Neural cell (in vitro differentiated cells): Measurements from ENCODE around the gene TCF12. TPM values are rescaled to one million over a fixed set of nuclear protein-coding genes. Genes with fewer than 3 reads are reported as not detected.
"Not testable (repeated sequence)": the region's sequence is repeated elsewhere in the genome, so short reads cannot be mapped to it uniquely, and the experiment has no call there.

Experiments
- H2AFZ ChIP-seq: fragments of 200-600, 300-800 bp; sonication (generic), shearing (Covaris generic); 2 replicates; pipeline ENCODE4 v1.6.0; 2014; ENCODE audit warnings: low read depth, mild to moderate bottlenecking, antibody characterized with exemption, low read length, moderate library complexity
- H3F3A ChIP-seq: fragments of 200-600 bp; shearing (Covaris generic); 2 replicates; pipeline ENCODE4 v1.6.1; 2016; ENCODE audit warnings: mild to moderate bottlenecking, moderate library complexity, mixed read lengths, antibody characterized with exemption, low read length; ENCODE audit not compliant: insufficient read depth, poor library complexity, severe bottlenecking
- H3K27ac ChIP-seq: fragments of 200-600, 300-800 bp; sonication (generic), shearing (Covaris generic); 2 replicates; pipeline ENCODE4 v1.5.1; 2014; ENCODE audit warnings: mild to moderate bottlenecking, low read length, moderate library complexity
- H3K27me3 ChIP-seq: fragments of 300-800, 200-600 bp; sonication (generic), shearing (Covaris generic); 2 replicates; pipeline ENCODE4 v1.6.0; 2014; ENCODE audit warnings: mild to moderate bottlenecking, low read depth, low read length, moderate library complexity; ENCODE audit not compliant: insufficient read depth
- H3K36me3 ChIP-seq: fragments of 300-800, 200-600 bp; sonication (generic), shearing (Covaris generic); 2 replicates; pipeline ENCODE4 v1.5.1; 2014; ENCODE audit warnings: mild to moderate bottlenecking, antibody characterized with exemption, low read length, moderate library complexity; ENCODE audit not compliant: insufficient read depth
- H3K4me2 ChIP-seq: fragments of 300-800, 200-600 bp; sonication (generic), shearing (Covaris generic); 2 replicates; pipeline ENCODE4 v1.6.0; 2014; ENCODE audit warnings: mild to moderate bottlenecking, low read length
- H3K4me3 ChIP-seq: fragments of 300-800, 200-600 bp; sonication (generic), shearing (Covaris generic); 2 replicates; pipeline ENCODE4 v1.5.1; 2014; ENCODE audit warnings: mild to moderate bottlenecking, low read length, moderate library complexity
- H3K79me2 ChIP-seq: fragments of 200-600 bp; shearing (Covaris generic); replicated peaks from 2 replicates; pipeline ENCODE4 v1.6.0; 2014; ENCODE audit warnings: mild to moderate bottlenecking, low read length, moderate library complexity; ENCODE audit not compliant: insufficient read depth
- H3K9ac ChIP-seq: fragments of 300-800, 200-600 bp; sonication (generic), shearing (Covaris generic); 2 replicates; pipeline ENCODE4 v1.6.1; 2016; ENCODE audit warnings: mild to moderate bottlenecking, low read length, mixed read lengths
- H3K9me2 ChIP-seq: fragments of 200-600 bp; shearing (Covaris generic); 2 replicates; pipeline ENCODE4 v1.6.1; 2016; ENCODE audit warnings: mild to moderate bottlenecking, low read length, mixed read lengths; ENCODE audit not compliant: insufficient read depth
- H3K9me3 ChIP-seq: fragments of 200-600, 300-800 bp; sonication (generic), shearing (Covaris generic); 2 replicates; pipeline ENCODE4 v1.6.1; 2016; ENCODE audit warnings: mild to moderate bottlenecking, mixed run types, low read length, moderate library complexity, mixed read lengths
- H4K20me1 ChIP-seq: fragments of 200-600 bp; shearing (Covaris generic); 2 replicates; pipeline ENCODE4 v1.6.1; 2016; ENCODE audit warnings: mild to moderate bottlenecking, mixed run types; ENCODE audit not compliant: insufficient read depth
- CTCF ChIP-seq: fragments of 450-650 bp; IDR thresholded peaks from 2 replicates; pipeline ENCODE4 v1.5.1; 2014; ENCODE audit warnings: antibody characterized with exemption, mild to moderate bottlenecking, moderate library complexity; ENCODE audit not compliant: poor library complexity, severe bottlenecking
- EP300 ChIP-seq: fragments of 450-650 bp; conservative IDR thresholded peaks from 2 replicates; pipeline ENCODE4 v1.6.1; 2014; ENCODE audit warnings: antibody characterized with exemption, mild to moderate bottlenecking, moderate library complexity; ENCODE audit not compliant: poor library complexity, severe bottlenecking
- EZH2 ChIP-seq: fragments of 200-600, 300-800 bp; shearing (Covaris generic), sonication (generic); IDR thresholded peaks from 2 replicates; pipeline ENCODE4 v1.6.1; 2014; ENCODE audit warnings: antibody characterized with exemption, low read length, borderline replicate concordance, mild to moderate bottlenecking; ENCODE audit not compliant: insufficient read depth, poor library complexity, severe bottlenecking
- MXI1 ChIP-seq: fragments of 450-650 bp; conservative IDR thresholded peaks from 2 replicates; pipeline ENCODE4 v1.6.1; 2014; ENCODE audit warnings: antibody characterized with exemption, mild to moderate bottlenecking; ENCODE audit not compliant: poor library complexity, severe bottlenecking
- POLR2AphosphoS5 ChIP-seq: IDR thresholded peaks from 2 replicates; pipeline ENCODE4 v1.6.1; 2012
- RAD21 ChIP-seq: fragments of 450-650 bp; conservative IDR thresholded peaks from 2 replicates; pipeline ENCODE4 v1.6.1; 2014; ENCODE audit warnings: antibody characterized with exemption, mild to moderate bottlenecking, moderate library complexity
- REST ChIP-seq: IDR thresholded peaks from 2 replicates; pipeline ENCODE4 v1.6.1; 2012; ENCODE audit warnings: borderline replicate concordance
- SMC3 ChIP-seq: fragments of 450-650 bp; conservative IDR thresholded peaks from 2 replicates; pipeline ENCODE4 v1.6.1; 2014; ENCODE audit warnings: antibody characterized with exemption, mild to moderate bottlenecking, moderate library complexity; ENCODE audit not compliant: poor library complexity
- TAF1 ChIP-seq: IDR thresholded peaks from 2 replicates; pipeline ENCODE4 v1.6.1; 2012; ENCODE audit warnings: low read depth
- polyA plus RNA-seq: library from polyadenylated mRNA; depleted of rRNA; stranded (reverse); fragments of >200 nt; gene quantifications from 2 replicates; pipeline ENCODE4 v1.2.3, GENCODE V29; 2014

TCF12 gene
- polyA plus RNA-seq, 1 donor from 2014 or later: 52.7 TPM

GRCh38 chr15:57005244-57005643 is 86.8 kb downstream of the TCF12 start:
- H3K27ac ChIP-seq: no peak overlapping the region
- H4K20me1 ChIP-seq: no peaks in the 10 kb centered on the region
- no peaks in the 10 kb centered on the region for H3K36me3 ChIP-seq

GRCh38 chr15:57007797-57008196 is 89.4 kb downstream of the TCF12 start:
- not testable (repeated sequence) for H3K36me3 ChIP-seq, H3F3A ChIP-seq, H3K27me3 ChIP-seq, H2AFZ ChIP-seq, H3K27ac ChIP-seq, H3K9me3 ChIP-seq, H3K9ac ChIP-seq, H3K4me3 ChIP-seq, H4K20me1 ChIP-seq, H3K9me2 ChIP-seq, H3K4me2 ChIP-seq
- peaks cover 35% of the 10 kb centered on the region for H3K79me2 ChIP-seq

More at GRCh38 chr15:57005244-57005643, 86.8 kb downstream of the TCF12 start:
- H3K4me2 ChIP-seq: no peak overlapping the region
- H3K4me3 ChIP-seq: no peak overlapping the region
- peaks cover 27% of the 10 kb centered on the region for H3K79me2 ChIP-seq
- TF ChIP-seq CTCF (no peak), EP300 (no peak), SMC3 (no peak), POLR2AphosphoS5 (no peak), RAD21 (no peak), TAF1 (no peak), REST (no peak)
- H3K9ac ChIP-seq: no peak overlapping the region
- H3K27me3 ChIP-seq: no peaks in the 10 kb centered on the region
- H3F3A ChIP-seq: no peaks in the 10 kb centered on the region
- no peak overlapping the region for H2AFZ ChIP-seq
- H3K9me2 ChIP-seq: no peaks in the 10 kb centered on the region
- no peaks in the 10 kb centered on the region for H3K9me3 ChIP-seq

GRCh38 chr15:57010724-57011123 is 92.3 kb downstream of the TCF12 start:
- H3K27me3 ChIP-seq: no peaks in the 10 kb centered on the region
- no peak overlapping the region for H3K4me3 ChIP-seq
- H3K9ac ChIP-seq: no peak overlapping the region
- H3K27ac ChIP-seq: no peak overlapping the region
- no peaks in the 10 kb centered on the region for H3F3A ChIP-seq
- peaks cover 36% of the 10 kb centered on the region for H3K79me2 ChIP-seq
- H3K4me2 ChIP-seq: no peak overlapping the region
- TF ChIP-seq EP300 (no peak), EZH2 (no peak), REST (no peak), CTCF (no peak), RAD21 (no peak), TAF1 (no peak), MXI1 (no peak), SMC3 (no peak), POLR2AphosphoS5 (no peak)
- no peaks in the 10 kb centered on the region for H3K36me3 ChIP-seq
- H3K9me2 ChIP-seq: no peaks in the 10 kb centered on the region
- H4K20me1 ChIP-seq: no peaks in the 10 kb centered on the region
- no peak overlapping the region for H2AFZ ChIP-seq
- H3K9me3 ChIP-seq: no peaks in the 10 kb centered on the region
